Keratinocyte (primary cell): ENCODE measurements around the gene HEXD. TPM values are rescaled to one million over a fixed set of nuclear protein-coding genes. Genes with fewer than 3 reads are reported as not detected.

Experiments
- DNase-seq: peaks from one replicate; pipeline ENCODE4 v3.0.0-alpha.2; 2011; ENCODE audit warnings: low read depth, missing footprints, low spot score
- FAIRE-seq: peaks from 2 replicates; lab custom pipeline; 2011; peaks lifted over from hg19 to GRCh38; lab: Jason Lieb, UNC
- H2AFZ ChIP-seq: 2 replicates; pipeline ENCODE4 v1.6.0; 2012; ENCODE audit warnings: low read length, control low read depth, inconsistent platforms; ENCODE audit not compliant: control insufficient read depth
- H3K27ac ChIP-seq: 2 replicates; pipeline ENCODE4 v1.5.1; 2011; ENCODE audit warnings: low read length; ENCODE audit not compliant: control insufficient read depth, insufficient read depth
- H3K27me3 ChIP-seq: 3 replicates; pipeline ENCODE4 v1.6.0; 2011; ENCODE audit warnings: low read length; ENCODE audit not compliant: control insufficient read depth, insufficient read depth; ENCODE audit errors: extremely low read depth
- H3K36me3 ChIP-seq, 2 experiments: 2 replicates in 1 of 2; 3 replicates in 1 of 2; pipeline ENCODE4 v1.5.1; 2011; ENCODE audit warnings: low read length in 2 of 2, mild to moderate bottlenecking in 1 of 2; ENCODE audit not compliant: control insufficient read depth in 2 of 2, insufficient read depth in 2 of 2; ENCODE audit errors: extremely low read depth in 1 of 2
- H3K4me1 ChIP-seq: 3 replicates; pipeline ENCODE4 v1.5.1; 2011; ENCODE audit warnings: low read length; ENCODE audit not compliant: control insufficient read depth, insufficient read depth; ENCODE audit errors: extremely low read depth
- H3K4me2 ChIP-seq: 3 replicates; pipeline ENCODE4 v1.6.0; 2011; ENCODE audit warnings: low read depth, low read length; ENCODE audit not compliant: control insufficient read depth, insufficient read depth; ENCODE audit errors: extremely low read depth
- H3K4me3 ChIP-seq, 3 experiments: fragments of 200-600 bp in 1 of 3; sonication (generic) in 1 of 3; 2 replicates in 2 of 3; 3 replicates in 1 of 3; pipeline ENCODE4 v1.5.1; 2011 to 2016; ENCODE audit warnings: low read length in 3 of 3, mild to moderate bottlenecking in 3 of 3, control low read depth in 2 of 3, inconsistent platforms in 1 of 3, low read depth in 1 of 3, mixed read lengths in 1 of 3, mixed run types in 1 of 3, moderate library complexity in 1 of 3; ENCODE audit not compliant: control insufficient read depth in 2 of 3, insufficient read depth in 2 of 3; ENCODE audit errors: extremely low read depth in 1 of 3
- H3K79me2 ChIP-seq: 2 replicates; pipeline ENCODE4 v1.6.0; 2012; ENCODE audit warnings: low read length; ENCODE audit not compliant: control insufficient read depth, insufficient read depth
- H3K9ac ChIP-seq: 3 replicates; pipeline ENCODE4 v1.6.0; 2011; ENCODE audit warnings: low read length; ENCODE audit not compliant: control insufficient read depth, insufficient read depth; ENCODE audit errors: extremely low read depth
- H3K9me1 ChIP-seq: 3 replicates; pipeline ENCODE4 v1.6.0; 2011; ENCODE audit warnings: low read length; ENCODE audit not compliant: control insufficient read depth, insufficient read depth; ENCODE audit errors: extremely low read depth
- H3K9me3 ChIP-seq: 2 replicates; pipeline ENCODE4 v1.5.1; 2012; ENCODE audit warnings: low read depth, low read length; ENCODE audit not compliant: control insufficient read depth
- H4K20me1 ChIP-seq: 3 replicates; pipeline ENCODE4 v1.6.0; 2011; ENCODE audit warnings: low read length; ENCODE audit not compliant: control insufficient read depth, insufficient read depth; ENCODE audit errors: extremely low read depth
- CTCF ChIP-seq, 3 experiments: IDR thresholded peaks in 1 of 3; conservative IDR thresholded peaks in 1 of 3; optimal IDR thresholded peaks in 1 of 3; 2 replicates in 2 of 3; 3 replicates in 1 of 3; pipeline versions ENCODE3 to v1.5.1; 2011; ENCODE audit warnings: low read length in 3 of 3, mild to moderate bottlenecking in 3 of 3, moderate library complexity in 2 of 3, control low read depth in 1 of 3, inconsistent platforms in 1 of 3; ENCODE audit not compliant: insufficient read depth in 2 of 3; ENCODE audit errors: extremely low read depth in 1 of 3
- EZH2 ChIP-seq: IDR thresholded peaks from one replicate; pipeline ENCODE4 v1.6.1; 2012; ENCODE audit warnings: inconsistent platforms, mild to moderate bottlenecking, low read length, moderate library complexity
- dilution Hi-C: fragments of 300-500 bp; cut with MboI; formaldehyde crosslinking; loops from one replicate; pipeline ENCODE4 v1.7.0; 2020; ENCODE audit warnings: low sequenced_read_pairs; ENCODE audit not compliant: extremely low pct_ligation_motif_present
- polyA plus RNA-seq, 5 experiments: library from polyadenylated mRNA; depleted of rRNA in 3 of 5; stranded (reverse) in 3 of 5; stranded (forward) in 1 of 5; unstranded in 1 of 5; fragments of >200 nt; gene quantifications; 1 replicate in 1 of 5; 2 replicates in 3 of 5; 3 replicates in 1 of 5; pipeline versions ENCODE4 v1.2.1 to v1.2.3, GENCODE V29; 2011 to 2012; ENCODE audit warnings: missing spikeins in 2 of 5, low read depth in 1 of 5, low replicate concordance in 1 of 5

Gene HEXD
- polyA plus RNA-seq, 1 donor (not counting 4 experiments of a cell fraction or from before 2014, with no cell fraction given), result 5.6 TPM

GRCh38 chr17:82392209-82392920 lies 25.8 kb upstream of the HEXD start:
- Histone ChIP-seq H3K36me3 (peaks cover 0 to 3% of the 10 kb centered on the region in 2 experiments), H3K9me3 (no peaks in the 10 kb centered on the region), H3K27me3 (peaks cover 8% of the 10 kb centered on the region), H3K27ac (no peak overlapping the region), H3K4me3 (no peak overlapping the region), H3K4me1 (no peaks in the 10 kb centered on the region), H4K20me1 (no peaks in the 10 kb centered on the region), H3K79me2 (no peaks in the 10 kb centered on the region), H2AFZ (no peak overlapping the region), H3K9ac (no peak overlapping the region), H3K9me1 (no peaks in the 10 kb centered on the region), H3K4me2 (no peak overlapping the region)
- FAIRE-seq (no peak), DNase-seq (no peak)
- TF ChIP-seq CTCF (optimal IDR thresholded peaks at IDR 0.05 in 1 of 3, IDR thresholded peaks at IDR 0.05 in 1 of 3, conservative IDR thresholded peaks at IDR 0.05 in 1 of 3; ENCODE audit: extremely low read depth in 1 of 3, insufficient read depth in 2 of 3, low read length in 3 of 3) (no peak), EZH2 (no peak)
- dilution Hi-C loops, result no loop called here

- Histone ChIP-seq H2AFZ (no peak overlapping the region), H3K36me3 (peaks cover 0 to 3% of the 10 kb centered on the region in 2 experiments), H3K9me1 (no peaks in the 10 kb centered on the region), H3K4me1 (no peaks in the 10 kb centered on the region), H3K27ac (no peak overlapping the region), H4K20me1 (no peaks in the 10 kb centered on the region), H3K9me3 (no peaks in the 10 kb centered on the region), H3K9ac (no peak overlapping the region), H3K79me2 (no peaks in the 10 kb centered on the region), H3K4me3 (no peak overlapping the region), H3K27me3 (peaks cover 2% of the 10 kb centered on the region), H3K4me2 (no peak overlapping the region)
- no peak for TF ChIP-seq EZH2
- TF ChIP-seq CTCF (optimal IDR thresholded peaks at IDR 0.05 in 1 of 3, IDR thresholded peaks at IDR 0.05 in 1 of 3, conservative IDR thresholded peaks at IDR 0.05 in 1 of 3; ENCODE audit: extremely low read depth in 1 of 3, insufficient read depth in 2 of 3, low read length in 3 of 3), result no peak
- FAIRE-seq (no peak), DNase-seq (no peak)
- dilution Hi-C loops, result no loop called here
Measured at GRCh38 chr17:82392941-82393340, 25.2 kb upstream of the HEXD start.
